Pancreas (tissue), 10 donors: ENCODE results near the gene MAPK12. TPM values are rescaled to one million over a fixed set of nuclear protein-coding genes. Genes with fewer than 3 reads are reported as not detected.
A peak's percentile ranks its signal among the peaks of the same experiment; 100 is the strongest.

Experiments
- ATAC-seq, 4 donors: fragments of 200-7000 bp; cut with Tn5 transposase; one replicate each; pipeline versions ENCODE4 v1.8.0 to v1.9.1; 2020; ENCODE audit warnings: mild to moderate bottlenecking in 4 of 4, moderate library complexity in 4 of 4
- DNase-seq, 6 donors: peaks; one replicate each; pipeline ENCODE4 v3.0.0-alpha.2; 2020
- FAIRE-seq: peaks from 2 replicates; lab custom pipeline; 2012; peaks lifted over from hg19 to GRCh38; lab: Jason Lieb, UNC
- H3K27ac ChIP-seq, 4 donors: fragments of 200-600 bp; sonication (generic); 1 replicate in 3 of 4; 2 replicates in 1 of 4; pipeline versions ENCODE4 v1.5.0 to v1.8.0; 2020
- H3K27me3 ChIP-seq, 4 donors: fragments of 200-600 bp; one replicate each; pipeline ENCODE4 v1.8.0; 2021
- H3K36me3 ChIP-seq, 3 donors: fragments of 200-600 bp; sonication (generic) in 1 of 3; one replicate each; pipeline versions ENCODE4 v1.5.0 to v1.8.0; 2020 to 2021
- H3K4me1 ChIP-seq, 3 donors: fragments of 200-600 bp; one replicate each; pipeline ENCODE4 v1.8.0; 2021
- H3K4me3 ChIP-seq, 4 donors: fragments of 200-600 bp; sonication (generic) in 2 of 4; one replicate each; pipeline versions ENCODE4 v1.5.0 to v1.8.0; 2020 to 2021
- H3K9me3 ChIP-seq, 4 donors: fragments of 200-600 bp; one replicate each; pipeline ENCODE4 v1.8.0; 2021
- WGBS, 2 donors: extraction: QIAGEN DNeasy Blood & Tissue Kit; methylation state at CpG; one replicate each; pipeline ENCODE4 v1.1.7; 2013; 5-methylcytosine and 5-hydroxymethylcytosine counted together
- intact Hi-C, 3 donors: fragments of 100-400 bp; cut with DNase I; formaldehyde crosslinking; loops; one replicate each; pipeline versions ENCODE4 v1.11.1 to v1.14.2; 2022
- polyA plus RNA-seq, 2 donors: library from polyadenylated mRNA; stranded (reverse); fragments of 200-250 nt; gene quantifications; one replicate each; pipeline ENCODE4 v1.2.3, GENCODE V29; 2013
- total RNA-seq, 6 donors: library from RNA; stranded (reverse); fragmentation: NEBNext Ultra II Directional in 4 of 6; extraction: Animal tissue kit (Norgen Biotek cat#: 25700) in 4 of 6; gene quantifications; one replicate each; pipeline versions ENCODE4 v1.2.1 to v1.2.4, GENCODE V29; 2021 to 2023
- TF ChIP-seq, protein P1 (sequence below), 4 donors: fragments of 200-600 bp; sonication (generic) in 3 of 4; IDR thresholded peaks; one replicate each; pipeline versions ENCODE4 v1.5.0 to v1.8.0; 2021; ENCODE audit warnings: antibody characterized with exemption in 4 of 4
- donor health status: healthy with polysubstance abuse.
- donor health status: DM: no; HTN: no; CAD: no; lungs with moderate emphysema.
- donor health status: DM: no; HTN: no; CAD: no.
- donor health status: control.
- donor health status: control.
- donor health status: Bipolar disorder and iron deficiency.
- donor health status: DM: yes; HTN: yes; CAD: no.
- donor health status: DM: no; HTN: no; CAD: no.
- donor health status: DM: no; HTN: no; CAD: no.
- donor health status: DM: yes; HTN: yes; CAD: no.

MAPK12 gene
- total and polyA plus RNA-seq, 8 donors = 0.88 to 19.2 (median 2.4) TPM

DNA sequence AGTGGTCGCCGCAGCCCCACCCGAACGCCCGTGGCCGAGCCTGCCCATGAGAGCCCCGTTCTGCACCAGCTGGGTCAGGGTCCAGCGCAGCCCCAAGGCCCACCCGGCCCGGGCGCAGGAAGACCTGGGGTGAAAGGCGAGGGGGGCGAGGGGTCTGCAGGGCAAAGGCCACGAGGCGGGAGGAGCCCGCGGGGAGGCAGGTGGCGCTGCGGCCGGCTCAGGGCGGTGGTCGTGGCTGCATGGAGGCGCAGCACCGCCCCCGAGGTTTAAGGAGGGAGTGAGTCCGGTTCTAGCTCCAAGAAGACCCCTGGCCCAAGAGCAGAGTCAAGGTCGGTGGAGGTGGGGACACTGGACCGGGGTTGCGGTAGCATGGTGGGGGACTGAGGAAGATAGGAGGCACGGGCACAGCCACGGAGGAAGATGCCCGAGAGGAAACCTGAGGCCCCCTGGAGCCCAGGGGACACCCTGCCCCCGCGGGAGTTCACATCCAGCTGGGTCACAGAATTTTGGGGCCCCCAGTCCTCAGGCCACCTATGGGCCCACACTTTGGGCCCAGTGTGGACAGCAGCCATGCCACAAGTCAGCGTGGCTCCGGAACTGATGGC, 9.9 kb downstream of the MAPK12 start:
- 17 to 18% methylated on average over 35 to 36 of the region's 36 CpGs for WGBS, 2 donors
- FAIRE-seq (no peak), DNase-seq (no peak), ATAC-seq (peak; percentile 2 to 23 (median 6))
- peak overlapping the region; percentile 8 to 53 (median 31) for H3K27ac ChIP-seq
- H3K4me1 ChIP-seq = peaks cover 7 to 13% (median 11%) of the 10 kb centered on the region in 3 donors
- H3K4me3 ChIP-seq = peak overlapping the region; percentile 49 to 84 (median 63)
- no peaks in the 10 kb centered on the region for H3K27me3 ChIP-seq
- H3K9me3 ChIP-seq = no peaks in the 10 kb centered on the region
- TF ChIP-seq, protein P1, sequence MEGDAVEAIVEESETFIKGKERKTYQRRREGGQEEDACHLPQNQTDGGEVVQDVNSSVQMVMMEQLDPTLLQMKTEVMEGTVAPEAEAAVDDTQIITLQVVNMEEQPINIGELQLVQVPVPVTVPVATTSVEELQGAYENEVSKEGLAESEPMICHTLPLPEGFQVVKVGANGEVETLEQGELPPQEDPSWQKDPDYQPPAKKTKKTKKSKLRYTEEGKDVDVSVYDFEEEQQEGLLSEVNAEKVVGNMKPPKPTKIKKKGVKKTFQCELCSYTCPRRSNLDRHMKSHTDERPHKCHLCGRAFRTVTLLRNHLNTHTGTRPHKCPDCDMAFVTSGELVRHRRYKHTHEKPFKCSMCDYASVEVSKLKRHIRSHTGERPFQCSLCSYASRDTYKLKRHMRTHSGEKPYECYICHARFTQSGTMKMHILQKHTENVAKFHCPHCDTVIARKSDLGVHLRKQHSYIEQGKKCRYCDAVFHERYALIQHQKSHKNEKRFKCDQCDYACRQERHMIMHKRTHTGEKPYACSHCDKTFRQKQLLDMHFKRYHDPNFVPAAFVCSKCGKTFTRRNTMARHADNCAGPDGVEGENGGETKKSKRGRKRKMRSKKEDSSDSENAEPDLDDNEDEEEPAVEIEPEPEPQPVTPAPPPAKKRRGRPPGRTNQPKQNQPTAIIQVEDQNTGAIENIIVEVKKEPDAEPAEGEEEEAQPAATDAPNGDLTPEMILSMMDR (IDR thresholded peaks at IDR 0.05) = no peak
- intact Hi-C loops = loop anchor here in 1 of 3 donors (5.0 kb wide), 1 partner anchor 91 kb away; the partner anchor contains the start of gene PPP6R2
- H3K36me3 ChIP-seq = no peaks in the 10 kb centered on the region

DNA sequence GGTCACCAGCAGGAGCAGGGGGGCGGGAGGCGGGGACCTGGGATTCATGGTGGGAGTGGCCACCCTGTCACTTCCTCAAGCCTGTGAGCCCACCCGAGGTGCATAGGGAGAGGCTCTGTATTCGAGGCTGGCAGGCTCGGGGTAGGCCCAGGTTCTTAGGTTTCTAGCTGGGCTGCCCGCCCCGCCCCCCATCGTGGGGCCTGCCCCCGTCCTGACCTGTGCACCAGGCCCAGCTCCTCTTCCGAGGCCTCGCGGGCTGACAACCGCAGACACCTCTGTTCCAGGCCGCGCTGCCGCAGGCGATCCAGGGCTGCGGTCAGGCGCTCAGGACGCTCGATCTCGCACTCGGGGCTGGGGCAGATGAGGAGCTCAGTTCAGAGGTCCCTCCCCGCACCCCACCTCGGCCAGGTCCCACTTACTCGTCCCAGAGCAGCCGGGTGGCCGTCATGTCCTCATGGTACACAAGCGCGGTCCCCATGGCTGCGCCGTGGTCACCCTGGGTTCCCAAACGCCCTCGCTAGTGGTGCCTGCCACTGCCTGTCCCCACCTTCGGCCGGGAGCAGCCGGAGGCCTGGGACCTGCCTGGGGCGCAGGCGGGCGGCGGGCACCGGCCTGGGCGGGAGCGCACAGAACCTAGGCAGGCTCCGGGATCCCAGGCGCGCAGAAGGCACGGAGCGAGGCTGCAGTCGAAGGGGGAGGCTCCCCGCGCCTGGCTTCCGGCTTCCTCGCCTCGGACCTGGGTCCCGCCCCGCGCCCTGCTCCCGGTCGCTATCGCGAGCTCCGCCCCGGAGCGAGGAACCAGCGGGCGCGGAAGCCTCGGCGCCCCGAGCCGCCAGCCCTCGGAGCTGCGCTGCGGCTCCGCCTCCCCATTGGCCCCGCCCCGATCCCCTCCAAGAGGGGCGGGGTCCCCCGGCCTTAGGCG, 10.7 kb downstream of the MAPK12 start, which contains the start of gene HDAC10:
Gene HDAC10, minus strand, starts transcription at position 711 of the 922 bp plus-strand sequence. Its CDS starts 233 bp downstream, at position 478.
- Histone ChIP-seq H3K36me3 (no peaks in the 10 kb centered on the region), H3K27ac (peak within 1 kb of the TSS; percentile 20 to 75 (median 48)), H3K4me1 (peaks cover 10 to 17% (median 12%) of the 10 kb centered on the region in 3 donors), H3K4me3 (peak within 1 kb of the TSS; percentile 49 to 84 (median 63)), H3K9me3 (no peaks in the 10 kb centered on the region), H3K27me3 (no peaks in the 10 kb centered on the region)
- ATAC-seq (peak; percentile 81 to 87 (median 86)), FAIRE-seq (no peak), DNase-seq (peak in 5 of 6 donors; percentile 76 to 92 (median 82))
- TF ChIP-seq, protein P1 (IDR thresholded peaks at IDR 0.05) = no peak
- 1 to 2% methylated on average over 69 to 81 of the region's 81 CpGs for WGBS, 2 donors
- intact Hi-C loops = loop anchor here in 1 of 3 donors (5.0 kb wide), 1 partner anchor 91 kb away; the partner anchor contains the start of gene PPP6R2

DNA sequence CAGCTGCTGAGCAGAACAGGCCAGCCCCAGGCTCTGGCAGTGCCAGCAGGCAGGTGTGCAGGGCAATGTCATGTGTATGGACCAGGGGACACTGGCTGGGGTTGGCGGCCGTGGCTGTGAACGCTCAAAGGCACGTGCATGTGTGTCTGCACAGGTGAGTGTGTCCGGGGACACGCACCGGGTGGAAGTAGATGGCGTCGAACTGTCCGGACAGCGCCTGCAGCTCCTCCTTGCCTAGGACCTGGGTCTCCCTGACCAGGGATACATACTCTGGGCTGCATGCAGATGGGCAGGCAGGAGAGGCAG, 11.3 kb downstream of the MAPK12 start:
- Histone ChIP-seq H3K9me3 (no peaks in the 10 kb centered on the region), H3K27me3 (no peaks in the 10 kb centered on the region), H3K36me3 (no peaks in the 10 kb centered on the region), H3K27ac (no peak overlapping the region), H3K4me3 (peak overlapping the region; percentile 49 to 84 (median 63)), H3K4me1 (peaks cover 14 to 19% (median 14%) of the 10 kb centered on the region in 3 donors)
- ATAC-seq = no peak
- TF ChIP-seq, protein P1 (IDR thresholded peaks at IDR 0.05) = no peak
- WGBS, 2 donors = 61 to 68% methylated on average over 11 of the region's 11 CpGs
- FAIRE-seq = no peak
- intact Hi-C loops = loop anchor here in 1 of 3 donors (5.0 kb wide), 1 partner anchor 92 kb away; the partner anchor contains the start of gene PPP6R2
- peak in 1 of 6 donors; percentile 44 for DNase-seq

DNA sequence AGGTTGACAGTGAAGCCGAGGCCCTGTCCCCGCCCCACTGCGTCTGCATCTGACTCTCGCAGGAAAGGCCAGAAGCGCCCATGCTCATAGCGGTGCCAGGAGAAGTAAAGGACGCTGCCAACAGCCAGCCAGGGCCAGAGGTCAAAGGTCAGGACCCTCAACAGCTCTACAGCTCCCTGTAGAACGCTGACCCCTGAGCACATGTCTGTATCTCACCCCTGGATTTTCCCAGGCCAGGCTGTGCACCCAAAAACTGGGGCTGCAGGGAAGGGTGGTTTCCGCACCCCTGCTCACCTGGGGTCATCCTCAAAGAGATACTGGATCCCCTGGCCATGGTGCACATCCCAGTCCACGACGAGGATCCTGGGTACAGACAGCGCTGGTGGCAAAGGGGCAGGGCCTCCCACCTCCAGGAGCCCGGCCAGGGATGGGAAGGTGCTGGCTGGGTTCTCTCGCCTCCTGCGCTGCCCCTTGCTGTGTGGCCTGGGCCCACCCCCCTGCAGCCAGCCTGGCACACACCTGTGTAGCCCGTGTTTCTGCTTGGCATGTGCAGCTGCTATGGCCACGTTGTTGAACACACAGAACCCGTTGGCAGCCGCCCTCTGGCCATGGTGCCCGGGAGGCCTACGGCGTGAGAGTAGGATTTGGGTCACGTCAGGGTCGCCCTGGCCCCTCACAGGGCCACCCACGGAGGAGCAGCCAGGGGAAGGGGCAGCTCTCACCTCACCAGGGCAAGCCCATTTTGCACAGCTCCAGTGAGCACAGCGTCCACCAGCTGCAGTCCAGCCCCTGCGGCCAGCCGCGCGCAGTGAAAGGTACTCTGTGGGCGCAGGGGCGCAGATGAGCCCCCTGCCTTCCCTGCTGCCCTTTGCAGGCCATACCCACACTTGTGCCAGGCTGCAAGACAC, 11.9 kb downstream of the MAPK12 start:
- ATAC-seq = no peak
- TF ChIP-seq, protein P1 (IDR thresholded peaks at IDR 0.05) = no peak
- WGBS, 2 donors = 81 to 86% methylated on average over 32 of the region's 32 CpGs
- Histone ChIP-seq H3K4me3 (peak overlapping the region in 2 of 4 donors; percentile 49 to 77), H3K36me3 (no peaks in the 10 kb centered on the region), H3K27me3 (no peaks in the 10 kb centered on the region), H3K9me3 (no peaks in the 10 kb centered on the region), H3K4me1 (peaks cover 14 to 19% (median 14%) of the 10 kb centered on the region in 3 donors), H3K27ac (no peak overlapping the region)
- intact Hi-C loops = loop anchor here in 2 of 3 donors (5.0 to 10.0 kb wide), 3 partner anchors 93 to 258 kb away; partner anchors contain the start of genes LMF2 (in 2 of the 2), NCAPH2 (in 2 of the 2) and PPP6R2 (in 1 of the 2)
- no peak for FAIRE-seq
- peak in 1 of 6 donors; percentile 42 for DNase-seq
